Neuronal stem cell (in vitro differentiated cells): ENCODE results near the gene KMO.

ENCODE experiments used
- DNase-seq: peaks from one replicate; pipeline ENCODE4 v3.0.0-alpha.2; 2013; ENCODE audit warnings: low spot score
- H2AFZ ChIP-seq: one replicate; pipeline ENCODE4 v1.6.1; 2013; ENCODE audit warnings: mild to moderate bottlenecking, low read length, inconsistent platforms
- H2AK5ac ChIP-seq: 2 replicates; pipeline ENCODE4 v1.6.1; 2013; ENCODE audit warnings: low read depth, mild to moderate bottlenecking, inconsistent platforms, low read length, moderate library complexity, mixed read lengths
- H2BK120ac ChIP-seq: 2 replicates; pipeline ENCODE4 v1.6.1; 2013; ENCODE audit warnings: low read depth, mild to moderate bottlenecking, inconsistent platforms, low read length, moderate library complexity, mixed read lengths
- H2BK12ac ChIP-seq: one replicate; pipeline ENCODE4 v1.6.1; 2013; ENCODE audit warnings: low read length, inconsistent platforms
- H2BK15ac ChIP-seq: 2 replicates; pipeline ENCODE4 v1.6.1; 2013; ENCODE audit warnings: mild to moderate bottlenecking, low read length, inconsistent platforms, mixed read lengths
- H2BK5ac ChIP-seq: one replicate; pipeline ENCODE4 v1.6.1; 2013; ENCODE audit warnings: inconsistent platforms, mild to moderate bottlenecking, low read length, moderate library complexity
- H3K14ac ChIP-seq: one replicate; pipeline ENCODE4 v1.6.1; 2013; ENCODE audit warnings: low read length, inconsistent platforms
- H3K18ac ChIP-seq: 2 replicates; pipeline ENCODE4 v1.6.1; 2013; ENCODE audit warnings: low read length, inconsistent platforms
- H3K23ac ChIP-seq: 2 replicates; pipeline ENCODE4 v1.6.1; 2013; ENCODE audit warnings: low read depth, mild to moderate bottlenecking, mixed read lengths, low read length, inconsistent platforms; ENCODE audit not compliant: poor library complexity
- H3K27ac ChIP-seq: replicated peaks from 3 replicates; pipeline ENCODE4 v1.5.1; 2013; ENCODE audit warnings: low read length, inconsistent platforms
- H3K27me3 ChIP-seq, 3 experiments: 2 replicates each; pipeline ENCODE4 v1.6.1; 2013; ENCODE audit warnings: low read length in 3 of 3, mild to moderate bottlenecking in 2 of 3, inconsistent platforms in 1 of 3, low read depth in 1 of 3, mixed read lengths in 1 of 3, moderate library complexity in 1 of 3; ENCODE audit not compliant: control insufficient read depth in 3 of 3, insufficient read depth in 3 of 3
- H3K36me3 ChIP-seq, 2 donors: replicated peaks in 1 of 2; 2 replicates each; pipeline ENCODE4 v1.6.1; 2013; ENCODE audit warnings: low read length in 2 of 2; ENCODE audit not compliant: control insufficient read depth in 2 of 2, insufficient read depth in 2 of 2
- H3K4ac ChIP-seq: 2 replicates; pipeline ENCODE4 v1.6.1; 2013; ENCODE audit warnings: inconsistent platforms, mild to moderate bottlenecking, low read length, moderate library complexity
- H3K4me1 ChIP-seq, 2 donors: 1 replicate in 1 of 2; 2 replicates in 1 of 2; pipeline ENCODE4 v1.6.1; 2013; ENCODE audit warnings: low read length in 2 of 2, low read depth in 1 of 2; ENCODE audit not compliant: control insufficient read depth in 2 of 2, insufficient read depth in 1 of 2
- H3K4me2 ChIP-seq: one replicate; pipeline ENCODE4 v1.6.1; 2013; ENCODE audit warnings: mild to moderate bottlenecking, low read length, inconsistent platforms; ENCODE audit not compliant: insufficient read depth, poor library complexity, severe bottlenecking
- H3K4me3 ChIP-seq, 2 donors: 2 replicates each; pipeline ENCODE4 v1.5.1; 2013; ENCODE audit warnings: low read length in 2 of 2, mild to moderate bottlenecking in 2 of 2, inconsistent platforms in 1 of 2, moderate library complexity in 1 of 2
- H3K79me1 ChIP-seq: one replicate; pipeline ENCODE4 v1.6.1; 2013; ENCODE audit warnings: low read depth, mild to moderate bottlenecking, inconsistent platforms, low read length, moderate library complexity
- H3K9ac ChIP-seq: one replicate; pipeline ENCODE4 v1.6.1; 2013; ENCODE audit warnings: mild to moderate bottlenecking, low read depth, low read length, inconsistent platforms; ENCODE audit not compliant: poor library complexity
- H3K9me3 ChIP-seq, 2 donors: replicated peaks in 1 of 2; 2 replicates each; pipeline versions ENCODE3 to v1.6.1; 2013; ENCODE audit warnings: low read length in 2 of 2, mild to moderate bottlenecking in 2 of 2, inconsistent platforms in 1 of 2, low read depth in 1 of 2, mixed read lengths in 1 of 2, moderate library complexity in 1 of 2; ENCODE audit not compliant: control insufficient read depth in 2 of 2, insufficient read depth in 1 of 2
- H4K8ac ChIP-seq: one replicate; pipeline ENCODE4 v1.6.1; 2013; ENCODE audit warnings: low read depth, mild to moderate bottlenecking, inconsistent platforms, low read length, moderate library complexity
- H4K91ac ChIP-seq: one replicate; pipeline ENCODE4 v1.6.1; 2013; ENCODE audit warnings: low read length, low read depth, mild to moderate bottlenecking, inconsistent platforms; ENCODE audit not compliant: poor library complexity
- WGBS, 2 donors: extraction: QIAGEN DNeasy Blood & Tissue Kit; methylation state at CpG; one replicate each; pipeline ENCODE4 v1.1.7; 2013; ENCODE audit warnings: missing lambda C conversion rate in 2 of 2, mixed read lengths in 1 of 2; ENCODE audit not compliant: insufficient read length in 2 of 2, insufficient replicate concordance in 1 of 2; ENCODE audit errors: extremely low coverage in 2 of 2; 5-methylcytosine and 5-hydroxymethylcytosine counted together

Gene KMO

DNA sequence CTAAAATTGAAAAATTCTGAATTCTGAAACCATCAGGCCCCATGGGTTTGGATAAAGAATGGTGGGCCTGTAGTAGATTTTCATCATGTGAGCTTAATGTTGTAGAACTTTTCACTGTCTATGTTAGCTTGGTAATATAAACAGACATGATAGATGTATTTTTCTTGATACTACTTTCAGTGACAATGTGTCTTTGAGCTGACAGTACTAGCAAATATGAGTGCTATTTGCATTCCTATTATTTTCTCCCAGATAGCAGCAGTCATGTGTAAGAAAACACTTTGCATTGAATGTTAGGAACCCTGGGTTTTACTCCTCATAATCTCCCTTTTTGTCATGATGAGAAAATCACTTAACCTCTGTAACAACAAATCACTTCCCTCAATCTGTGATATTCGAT is 18.1 kb downstream of the KMO start:
- Histone ChIP-seq H2BK12ac (no peak overlapping the region), H3K14ac (no peak overlapping the region), H3K27me3 (no peaks in the 10 kb centered on the region), H3K18ac (no peak overlapping the region), H4K91ac (no peak overlapping the region), H3K4me1 (peaks cover 0 to 3% of the 10 kb centered on the region in 2 donors), H3K4ac (no peak overlapping the region), H3K36me3 (no peaks in the 10 kb centered on the region), H2BK120ac (no peak overlapping the region), H2AFZ (no peak overlapping the region), H3K79me1 (no peaks in the 10 kb centered on the region), H4K8ac (no peak overlapping the region), H3K4me3 (no peak overlapping the region), H2BK15ac (no peak overlapping the region), H3K4me2 (no peak overlapping the region), H3K27ac (no peak overlapping the region), H3K9me3 (no peaks in the 10 kb centered on the region), H2BK5ac (no peak overlapping the region), H3K23ac (no peak overlapping the region), H3K9ac (no peak overlapping the region), H2AK5ac (no peak overlapping the region)
- no peak for DNase-seq
- no CpG with 5 or more reads among the region's 1 CpG for WGBS, 2 donors

DNA sequence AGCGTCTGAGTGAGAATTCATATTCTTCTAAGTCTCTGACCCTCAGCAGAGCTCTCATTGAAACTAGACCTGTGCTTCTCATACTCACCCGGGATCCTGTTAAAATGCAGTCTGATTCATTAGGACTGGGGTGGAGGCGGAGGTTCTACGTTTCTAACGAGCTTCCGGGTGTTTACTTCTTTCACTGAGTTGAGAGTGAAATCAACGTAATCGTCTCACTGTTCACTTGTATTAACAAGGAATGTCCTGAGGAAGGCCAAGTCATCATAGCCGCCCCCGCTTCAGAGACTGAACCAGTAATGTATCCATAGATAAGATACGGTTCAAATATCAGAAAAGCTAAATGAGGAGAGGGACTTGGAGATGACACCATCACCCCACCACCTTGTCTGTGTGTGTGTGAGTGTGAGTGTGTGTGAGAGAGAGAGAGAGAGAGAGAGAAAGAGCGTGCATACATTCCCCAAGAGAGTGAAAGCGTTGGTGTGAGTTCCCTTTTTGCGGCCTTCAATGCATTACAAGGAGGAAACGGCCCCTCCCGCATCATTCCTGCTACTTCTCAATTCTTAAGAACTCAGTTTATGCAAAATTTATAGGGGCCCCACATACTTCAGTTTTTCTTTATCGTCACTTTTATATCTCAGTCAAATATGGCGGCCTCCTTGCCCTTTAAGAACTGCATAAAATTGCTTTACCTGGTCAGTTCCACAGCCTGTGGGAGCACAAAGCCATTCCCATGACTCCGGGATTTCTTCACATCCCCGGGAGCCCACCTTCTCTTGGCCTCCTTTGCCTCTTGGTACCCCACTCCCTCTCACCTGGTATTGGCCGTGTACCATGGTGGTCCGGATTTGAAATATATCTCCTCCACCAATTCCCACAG is 19.8 kb downstream of the KMO start:
- no peak overlapping the region for H2BK15ac ChIP-seq
- WGBS, 2 donors, result no CpG with 5 or more reads among the region's 22 CpGs

DNA sequence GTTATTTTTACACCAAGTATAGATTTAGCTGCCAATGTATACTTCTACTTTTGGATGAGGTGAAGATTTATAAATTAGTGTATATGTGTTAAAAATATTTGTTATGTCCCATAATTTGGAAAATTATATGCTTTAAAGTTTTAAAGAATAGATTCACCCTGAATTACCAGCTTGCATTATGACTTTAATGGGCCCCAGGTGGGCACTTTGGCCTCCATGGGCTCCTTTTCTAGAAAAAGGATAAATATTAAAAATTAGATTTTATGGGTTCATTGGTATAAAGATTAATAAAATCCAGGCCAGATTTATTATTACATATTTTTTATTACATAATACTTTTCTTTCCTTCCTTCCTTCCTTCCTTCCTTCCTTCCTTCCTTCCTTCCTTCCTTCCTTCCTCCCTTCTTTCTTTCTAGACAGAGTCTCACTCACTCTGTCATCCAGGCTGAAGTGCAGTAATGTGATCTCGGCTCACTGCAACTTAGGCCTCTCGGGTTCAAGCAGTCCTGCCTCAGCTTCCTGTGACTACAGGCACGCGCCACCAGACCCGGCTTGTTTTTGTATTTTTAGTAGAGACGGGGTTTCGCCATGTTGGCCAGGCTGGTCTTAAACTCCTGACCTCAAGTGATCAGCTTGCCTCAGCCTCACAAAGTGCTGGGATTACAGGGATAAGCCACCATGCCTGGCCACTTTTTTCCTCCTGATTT is 21.9 kb downstream of the KMO start:
- no peaks in the 10 kb centered on the region for H3K27me3 ChIP-seq
- no peak overlapping the region for H2BK5ac ChIP-seq
- peaks cover 0 to 3% of the 10 kb centered on the region in 2 donors for H3K4me1 ChIP-seq
- no peak overlapping the region for H3K23ac ChIP-seq
- no peak overlapping the region for H3K14ac ChIP-seq
- H3K4me2 ChIP-seq, result no peak overlapping the region
- WGBS, 2 donors, result no CpG with 5 or more reads among the region's 7 CpGs
- no peak overlapping the region for H3K27ac ChIP-seq
- H3K36me3 ChIP-seq, result no peaks in the 10 kb centered on the region
- no peak overlapping the region for H2AK5ac ChIP-seq
- H2BK12ac ChIP-seq, result no peak overlapping the region
- H2BK120ac ChIP-seq, result no peak overlapping the region
- H4K91ac ChIP-seq, result no peak overlapping the region
- DNase-seq, result no peak
- no peak overlapping the region for H3K9ac ChIP-seq
- no peak overlapping the region for H2AFZ ChIP-seq
- no peaks in the 10 kb centered on the region for H3K79me1 ChIP-seq
- H3K9me3 ChIP-seq, result no peaks in the 10 kb centered on the region
- H3K4ac ChIP-seq, result no peak overlapping the region
- no peak overlapping the region for H3K18ac ChIP-seq
- H2BK15ac ChIP-seq, result no peak overlapping the region
- no peak overlapping the region for H3K4me3 ChIP-seq
- H4K8ac ChIP-seq, result no peak overlapping the region

More for the DNA sequence above, 19.8 kb downstream of the KMO start:
- H3K36me3 ChIP-seq, result no peaks in the 10 kb centered on the region
- no peak overlapping the region for H2AFZ ChIP-seq
- no peak overlapping the region for H3K18ac ChIP-seq
- H3K27me3 ChIP-seq, result no peaks in the 10 kb centered on the region
- H2BK120ac ChIP-seq, result no peak overlapping the region
- H3K4ac ChIP-seq, result no peak overlapping the region
- no peak overlapping the region for H3K23ac ChIP-seq
- H3K79me1 ChIP-seq, result no peaks in the 10 kb centered on the region
- H4K91ac ChIP-seq, result no peak overlapping the region
- no peak overlapping the region for H2BK5ac ChIP-seq
- no peak overlapping the region for H3K14ac ChIP-seq
- no peak overlapping the region for H2AK5ac ChIP-seq
- H3K4me3 ChIP-seq, result no peak overlapping the region
- no peak overlapping the region for H3K4me2 ChIP-seq
- no peak overlapping the region for H4K8ac ChIP-seq
- no peak overlapping the region for H2BK12ac ChIP-seq
- no peak overlapping the region for H3K27ac ChIP-seq
- no peaks in the 10 kb centered on the region for H3K9me3 ChIP-seq
- DNase-seq, result no peak
- peaks cover 0 to 3% of the 10 kb centered on the region in 2 donors for H3K4me1 ChIP-seq
- H3K9ac ChIP-seq, result no peak overlapping the region

DNA sequence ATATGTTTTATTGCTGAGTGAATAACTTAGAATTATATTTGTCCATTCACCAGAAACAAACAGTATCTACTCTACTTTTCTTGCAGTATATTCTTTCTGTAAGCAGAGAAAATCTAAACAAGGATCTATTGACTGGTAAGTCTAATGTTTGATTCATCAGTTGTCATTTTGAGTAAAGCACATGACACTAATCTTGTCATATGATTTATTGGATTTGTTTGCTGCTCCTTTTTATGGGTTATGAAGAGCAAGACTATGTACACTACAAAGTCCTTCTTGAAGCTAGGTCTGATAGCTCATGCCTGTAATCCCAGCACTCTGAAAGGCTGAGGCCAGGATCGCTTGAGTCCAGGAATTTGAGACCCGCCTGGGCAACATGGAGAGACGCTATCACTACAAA is 23.3 kb downstream of the KMO start:
- Histone ChIP-seq H3K27ac (no peak overlapping the region), H3K4me1 (peaks cover 0 to 3% of the 10 kb centered on the region in 2 donors), H2BK5ac (no peak overlapping the region), H3K36me3 (no peaks in the 10 kb centered on the region), H3K27me3 (no peaks in the 10 kb centered on the region), H2AFZ (no peak overlapping the region), H4K8ac (no peak overlapping the region), H3K14ac (no peak overlapping the region), H2BK12ac (no peak overlapping the region), H3K9ac (no peak overlapping the region), H2BK15ac (no peak overlapping the region), H3K4me3 (no peak overlapping the region), H2BK120ac (no peak overlapping the region), H3K9me3 (no peaks in the 10 kb centered on the region), H3K18ac (no peak overlapping the region), H3K79me1 (no peaks in the 10 kb centered on the region), H3K4me2 (no peak overlapping the region), H3K4ac (no peak overlapping the region), H2AK5ac (no peak overlapping the region), H3K23ac (no peak overlapping the region), H4K91ac (no peak overlapping the region)
- DNase-seq, result no peak
- no CpG with 5 or more reads among the region's 3 CpGs for WGBS, 2 donors
